Stimulated activated CD4-positive, alpha-beta T cell treated with anti-CD3 and anti-CD28 coated beads, Interleukin-15, amount 100 ng/mL, for 24 hours (primary cell): ENCODE measurements around the gene INSYN1.
"Not testable (repeated sequence)": the region's sequence is repeated elsewhere in the genome, so short reads cannot be mapped to it uniquely, and the experiment has no call there.

Experiments
- DNase-seq: peaks from one replicate; pipeline ENCODE4 v3.0.0-alpha.2; 2020

Gene INSYN1

GRCh38 chr15:73753250-73754130 lies at the start of gene INSYN1:
Gene INSYN1 (minus strand): TSS chr15:73753351. CDS start chr15:73751130, 2,221 bp downstream.
- no peak for DNase-seq

GRCh38 chr15:73802431-73803041 lies 49.4 kb upstream of the INSYN1 start:
- DNase-seq = no peak

GRCh38 chr15:73800662-73801345 lies 47.7 kb upstream of the INSYN1 start:
- DNase-seq = no peak

- no peak for DNase-seq
Measured at GRCh38 chr15:73799466-73799865, 46.3 kb upstream of the INSYN1 start.

- DNase-seq = no peak
Measured at GRCh38 chr15:73797366-73798158, 44.4 kb upstream of the INSYN1 start.

- no peak for DNase-seq
Measured at GRCh38 chr15:73796331-73796831, 43.2 kb upstream of the INSYN1 start.

- DNase-seq = no peak
Measured at GRCh38 chr15:73794443-73795133, 41.4 kb upstream of the INSYN1 start.

GRCh38 chr15:73792899-73793541 lies 39.9 kb upstream of the INSYN1 start:
- not testable (repeated sequence) for DNase-seq

GRCh38 chr15:73792415-73792814 lies 39.3 kb upstream of the INSYN1 start:
- no peak for DNase-seq

GRCh38 chr15:73789521-73790240 lies 36.5 kb upstream of the INSYN1 start:
- DNase-seq = no peak

- DNase-seq = no peak
Measured at GRCh38 chr15:73787621-73788020, 34.5 kb upstream of the INSYN1 start.

- DNase-seq = no peak
Measured at GRCh38 chr15:73786538-73786937, 33.4 kb upstream of the INSYN1 start.

GRCh38 chr15:73785256-73786014 lies 32.3 kb upstream of the INSYN1 start:
- DNase-seq = not testable (repeated sequence)

- no peak for DNase-seq
Measured at GRCh38 chr15:73784291-73784690, 31.1 kb upstream of the INSYN1 start.

GRCh38 chr15:73782344-73782959 lies 29.3 kb upstream of the INSYN1 start:
- DNase-seq = no peak

GRCh38 chr15:73781038-73781925 lies 28.1 kb upstream of the INSYN1 start:
- DNase-seq = peak; percentile 13

- DNase-seq = no peak
Measured at GRCh38 chr15:73779974-73780373, 26.8 kb upstream of the INSYN1 start.

GRCh38 chr15:73777741-73778140 lies 24.6 kb upstream of the INSYN1 start:
- DNase-seq = no peak
